Activated T-cell treated with anti-CD3 and anti-CD28 coated beads, Interleukin-2, amount 50 U/mL, for 72 hours (primary cell): Measurements from ENCODE around the gene ARVCF. TPM values are rescaled to one million over a fixed set of nuclear protein-coding genes. Genes with fewer than 3 reads are reported as not detected.

ENCODE experiments used
- ATAC-seq, 2 donors: fragments of 150-1000 bp; cut with Tn5 transposase; replicated peaks in 1 of 2; 2 replicates each; pipeline ENCODE4 v1.10.0; 2021; ENCODE audit warnings: moderate library complexity in 2 of 2, mild to moderate bottlenecking in 1 of 2
- DNase-seq, 2 donors: peaks; one replicate each; pipeline ENCODE4 v3.0.0; 2021 to 2022; ENCODE audit warnings: mixed read lengths in 1 of 2
- H3K27ac Mint-ChIP-seq: one replicate; pipeline ENCODE4 v1.8.0; 2022; ENCODE audit warnings: mild to moderate bottlenecking, moderate library complexity, mixed read lengths
- H3K27me3 Mint-ChIP-seq: one replicate; pipeline ENCODE4 v1.8.0; 2022; ENCODE audit warnings: low read depth, mixed read lengths
- H3K36me3 Mint-ChIP-seq, 2 donors: one replicate each; pipeline ENCODE4 v1.8.0; 2022; ENCODE audit warnings: mixed read lengths in 2 of 2, mild to moderate bottlenecking in 1 of 2; ENCODE audit not compliant: insufficient read depth in 2 of 2
- H3K4me1 Mint-ChIP-seq: one replicate; pipeline ENCODE4 v1.8.0; 2022; ENCODE audit warnings: low read depth, mixed read lengths
- H3K4me3 Mint-ChIP-seq, 2 donors: one replicate each; pipeline ENCODE4 v1.8.0; 2022; ENCODE audit warnings: mild to moderate bottlenecking in 2 of 2, mixed read lengths in 2 of 2, moderate library complexity in 2 of 2
- H3K9me3 Mint-ChIP-seq, 2 donors: one replicate each; pipeline ENCODE4 v1.8.0; 2022; ENCODE audit warnings: mixed read lengths in 2 of 2
- total RNA-seq, 2 donors: library from RNA; stranded (reverse); gene quantifications; one replicate each; pipeline ENCODE4 v1.2.3, GENCODE V29; 2022

Gene ARVCF, protein sequence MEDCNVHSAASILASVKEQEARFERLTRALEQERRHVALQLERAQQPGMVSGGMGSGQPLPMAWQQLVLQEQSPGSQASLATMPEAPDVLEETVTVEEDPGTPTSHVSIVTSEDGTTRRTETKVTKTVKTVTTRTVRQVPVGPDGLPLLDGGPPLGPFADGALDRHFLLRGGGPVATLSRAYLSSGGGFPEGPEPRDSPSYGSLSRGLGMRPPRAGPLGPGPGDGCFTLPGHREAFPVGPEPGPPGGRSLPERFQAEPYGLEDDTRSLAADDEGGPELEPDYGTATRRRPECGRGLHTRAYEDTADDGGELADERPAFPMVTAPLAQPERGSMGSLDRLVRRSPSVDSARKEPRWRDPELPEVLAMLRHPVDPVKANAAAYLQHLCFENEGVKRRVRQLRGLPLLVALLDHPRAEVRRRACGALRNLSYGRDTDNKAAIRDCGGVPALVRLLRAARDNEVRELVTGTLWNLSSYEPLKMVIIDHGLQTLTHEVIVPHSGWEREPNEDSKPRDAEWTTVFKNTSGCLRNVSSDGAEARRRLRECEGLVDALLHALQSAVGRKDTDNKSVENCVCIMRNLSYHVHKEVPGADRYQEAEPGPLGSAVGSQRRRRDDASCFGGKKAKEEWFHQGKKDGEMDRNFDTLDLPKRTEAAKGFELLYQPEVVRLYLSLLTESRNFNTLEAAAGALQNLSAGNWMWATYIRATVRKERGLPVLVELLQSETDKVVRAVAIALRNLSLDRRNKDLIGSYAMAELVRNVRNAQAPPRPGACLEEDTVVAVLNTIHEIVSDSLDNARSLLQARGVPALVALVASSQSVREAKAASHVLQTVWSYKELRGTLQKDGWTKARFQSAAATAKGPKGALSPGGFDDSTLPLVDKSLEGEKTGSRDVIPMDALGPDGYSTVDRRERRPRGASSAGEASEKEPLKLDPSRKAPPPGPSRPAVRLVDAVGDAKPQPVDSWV
- total RNA-seq: 1 to 10 TPM; 1.7 to 5.5 TPM

DNA sequence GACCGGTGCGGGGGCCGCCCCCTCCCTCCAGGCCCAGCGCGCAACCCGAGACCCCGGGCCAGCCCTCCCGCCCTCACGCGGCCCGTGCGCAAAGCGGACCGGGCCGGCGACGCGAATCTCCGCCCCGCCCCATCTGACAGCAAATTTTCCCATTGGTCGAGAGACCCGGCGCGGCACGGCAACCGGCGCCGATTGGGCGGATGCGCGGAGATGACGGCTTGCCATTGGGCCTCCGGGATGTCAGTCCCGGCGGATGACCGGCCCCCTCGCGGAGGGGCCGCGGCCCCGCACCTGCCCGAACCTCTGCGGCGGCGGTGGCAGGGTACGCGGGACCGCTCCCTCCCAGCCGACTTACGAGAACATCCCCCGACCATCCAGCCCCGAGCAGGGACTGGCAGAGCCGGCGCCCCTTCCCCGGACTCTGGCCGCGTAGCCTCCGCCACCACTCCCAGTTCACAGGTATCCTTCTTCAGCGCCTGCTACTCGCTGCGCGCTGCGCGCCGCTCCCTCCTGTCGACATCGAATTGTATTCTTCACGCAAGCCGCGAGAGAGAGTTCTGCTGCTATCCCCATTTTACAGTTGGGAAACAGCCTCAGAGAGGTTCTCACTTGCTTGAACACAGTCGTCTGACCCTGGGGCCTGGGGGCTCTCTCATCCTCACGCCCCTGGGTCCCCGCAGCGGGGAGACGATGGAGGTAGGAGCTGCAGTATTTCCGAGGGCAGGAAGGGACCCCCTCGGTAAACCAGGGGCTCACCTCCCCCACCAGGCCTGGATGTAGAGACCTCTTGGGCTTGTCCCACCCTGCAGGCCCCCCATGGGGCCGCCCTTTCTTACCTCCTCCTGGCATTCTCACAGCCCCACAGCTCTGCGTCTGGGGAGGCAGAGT, at the start of gene ARVCF:
ARVCF (minus strand) TSS at position 90 of the 888 bp plus-strand sequence. CDS start 26,029 bp downstream, outside the sequence.
- no peaks in the 10 kb centered on the region for H3K9me3 Mint-ChIP-seq
- peak; percentile 66 to 67 for ATAC-seq
- peaks cover 20% of the 10 kb centered on the region for H3K4me1 Mint-ChIP-seq
- H3K27me3 Mint-ChIP-seq: peaks cover 25% of the 10 kb centered on the region
- no peaks in the 10 kb centered on the region for H3K36me3 Mint-ChIP-seq
- DNase-seq: peak; percentile 94 to 95
- no peak within 1 kb of the TSS for H3K27ac Mint-ChIP-seq
- peak within 1 kb of the TSS; percentile 86 to 90 for H3K4me3 Mint-ChIP-seq

DNA sequence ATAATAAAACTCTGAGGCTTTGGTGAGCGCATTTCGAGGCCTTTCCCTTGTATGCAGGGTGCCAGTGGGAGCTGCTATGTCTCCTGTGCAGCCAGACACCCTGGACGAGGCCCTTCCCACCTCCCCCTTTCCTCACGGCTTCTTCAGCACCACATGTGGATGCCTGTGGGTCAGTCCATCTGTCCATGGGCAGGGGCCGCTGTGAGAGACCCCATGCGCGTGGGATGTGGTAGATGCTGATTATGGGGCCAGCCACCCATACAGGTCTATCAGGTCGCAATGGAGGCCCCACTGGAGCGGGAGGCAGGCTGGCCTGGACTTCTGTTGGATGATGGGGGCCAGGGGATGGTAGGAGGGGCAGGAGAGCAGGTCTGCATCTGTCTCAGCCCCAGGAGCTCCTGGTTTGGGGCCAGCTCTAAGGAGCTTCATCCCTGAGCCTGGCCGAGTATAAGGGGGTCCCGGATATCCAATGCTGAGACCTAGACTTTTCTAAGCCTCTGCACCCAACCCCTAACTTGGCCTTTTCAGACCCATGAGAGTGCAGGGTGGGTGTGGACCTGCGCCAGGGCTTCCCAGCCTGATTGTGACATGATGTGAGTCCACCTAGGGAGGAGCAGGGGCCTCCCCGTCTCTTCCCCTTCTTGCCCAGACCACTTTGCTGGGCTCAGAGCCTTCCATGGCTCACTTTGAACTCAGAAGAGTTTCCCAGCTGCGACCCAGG, 49.4 kb upstream of the ARVCF start:
- Mint-ChIP-seq H3K27ac (no peak overlapping the region), H3K4me1 (no peaks in the 10 kb centered on the region), H3K4me3 (no peak overlapping the region), H3K9me3 (no peaks in the 10 kb centered on the region), H3K36me3 (no peaks in the 10 kb centered on the region), H3K27me3 (no peaks in the 10 kb centered on the region)
- DNase-seq: no peak
- ATAC-seq: no peak

DNA sequence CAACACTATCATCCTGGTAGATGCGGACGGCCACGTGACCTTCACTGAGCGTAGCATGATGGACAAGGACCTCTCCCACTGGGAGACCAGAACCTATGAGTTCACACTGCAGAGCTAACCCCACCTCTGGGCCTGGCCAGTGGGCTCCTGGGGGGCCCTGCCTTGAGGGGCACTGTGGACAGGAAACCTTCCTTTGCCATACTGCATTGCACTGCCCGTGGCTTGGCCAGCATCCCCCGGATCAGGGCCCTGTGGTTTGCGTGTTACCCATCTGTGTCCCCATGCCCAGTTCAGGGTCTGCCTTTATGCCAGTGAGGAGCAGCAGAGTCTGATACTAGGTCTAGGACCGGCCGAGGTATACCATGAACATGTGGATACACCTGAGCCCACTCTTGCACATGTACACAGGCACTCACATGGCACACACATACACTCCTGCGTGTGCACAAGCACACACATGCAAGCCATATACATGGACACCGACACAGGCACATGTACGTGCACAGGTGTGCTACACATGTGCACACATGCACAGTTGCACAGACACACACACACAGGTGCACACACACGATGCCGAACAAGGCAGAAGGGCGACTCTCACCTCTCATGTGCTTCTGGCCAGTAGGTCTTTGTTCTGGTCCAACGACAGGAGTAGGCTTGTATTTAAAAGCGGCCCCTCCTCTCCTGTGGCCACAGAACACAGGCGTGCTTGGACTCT, 48.1 kb upstream of the ARVCF start:
- no peaks in the 10 kb centered on the region for H3K27me3 Mint-ChIP-seq
- DNase-seq: no peak
- no peak for ATAC-seq
- H3K36me3 Mint-ChIP-seq: no peaks in the 10 kb centered on the region
- H3K4me1 Mint-ChIP-seq: no peaks in the 10 kb centered on the region
- H3K27ac Mint-ChIP-seq: no peak overlapping the region
- H3K4me3 Mint-ChIP-seq: no peak overlapping the region
- H3K9me3 Mint-ChIP-seq: no peaks in the 10 kb centered on the region

DNA sequence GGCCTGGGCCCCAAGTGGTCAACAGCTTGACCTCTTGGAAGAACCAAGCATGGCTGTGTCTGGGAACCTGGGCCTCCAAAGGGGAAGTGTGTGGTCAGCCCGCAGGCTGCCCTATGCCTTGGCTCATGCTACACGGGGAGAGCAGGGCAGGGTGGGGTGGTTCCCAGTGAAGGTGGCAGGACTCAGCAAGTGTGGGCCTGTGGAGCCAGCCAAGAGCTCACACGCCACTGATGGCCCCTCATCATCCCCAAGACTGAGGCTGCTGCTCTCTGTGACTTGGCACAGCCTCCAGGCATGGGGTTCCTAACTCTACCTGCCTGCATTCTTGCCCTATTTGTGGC, 47.5 kb upstream of the ARVCF start:
- no peaks in the 10 kb centered on the region for H3K36me3 Mint-ChIP-seq
- no peak for DNase-seq
- H3K27ac Mint-ChIP-seq: no peak overlapping the region
- no peaks in the 10 kb centered on the region for H3K9me3 Mint-ChIP-seq
- no peaks in the 10 kb centered on the region for H3K4me1 Mint-ChIP-seq
- no peak overlapping the region for H3K4me3 Mint-ChIP-seq
- ATAC-seq: no peak
- no peaks in the 10 kb centered on the region for H3K27me3 Mint-ChIP-seq

DNA sequence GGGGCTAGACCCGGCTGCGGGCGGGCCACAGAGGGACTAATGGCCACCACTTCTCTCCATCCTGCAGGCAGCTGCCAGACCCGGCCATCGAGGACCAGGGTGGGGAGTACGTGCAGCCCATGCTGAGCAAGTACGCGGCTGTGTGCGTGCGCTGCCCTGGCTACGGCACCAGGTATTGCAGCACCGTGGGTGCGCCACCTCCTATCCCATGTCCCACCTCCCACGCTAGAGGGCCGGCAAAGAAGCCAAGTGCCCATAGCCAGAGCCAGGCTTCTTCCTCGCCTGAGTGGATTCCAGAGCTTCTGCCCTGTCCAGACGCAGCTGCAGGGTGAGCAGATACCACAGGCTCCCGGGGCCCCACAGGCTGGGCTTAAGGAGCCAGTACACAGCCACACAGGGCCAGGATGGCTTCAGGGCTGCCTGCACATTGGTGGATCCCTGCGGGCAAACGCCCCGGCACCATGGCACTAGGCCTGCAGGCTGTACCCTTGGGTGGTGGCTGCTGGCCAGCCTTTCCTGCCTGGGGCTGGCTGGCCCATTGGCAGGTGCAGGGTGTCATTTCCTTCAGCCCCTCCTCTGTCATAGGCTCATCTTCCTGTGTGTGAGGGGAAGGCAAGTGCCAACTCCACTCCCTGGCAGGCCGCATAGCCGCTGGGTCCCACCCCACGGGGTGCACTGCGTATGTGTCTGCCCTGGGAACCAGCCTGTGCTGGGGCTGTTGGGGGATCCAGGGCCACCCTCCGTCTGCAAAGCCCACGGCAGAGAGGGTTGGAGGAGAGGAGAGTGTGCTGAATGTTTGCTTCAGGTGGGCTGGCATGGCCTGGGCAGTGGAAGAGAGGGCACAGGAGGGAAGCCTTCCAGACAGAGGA, 46.9 kb upstream of the ARVCF start:
- Mint-ChIP-seq H3K27me3 (no peaks in the 10 kb centered on the region), H3K27ac (no peak overlapping the region), H3K36me3 (no peaks in the 10 kb centered on the region), H3K4me3 (no peak overlapping the region), H3K4me1 (no peaks in the 10 kb centered on the region), H3K9me3 (no peaks in the 10 kb centered on the region)
- no peak for ATAC-seq
- DNase-seq: no peak

DNA sequence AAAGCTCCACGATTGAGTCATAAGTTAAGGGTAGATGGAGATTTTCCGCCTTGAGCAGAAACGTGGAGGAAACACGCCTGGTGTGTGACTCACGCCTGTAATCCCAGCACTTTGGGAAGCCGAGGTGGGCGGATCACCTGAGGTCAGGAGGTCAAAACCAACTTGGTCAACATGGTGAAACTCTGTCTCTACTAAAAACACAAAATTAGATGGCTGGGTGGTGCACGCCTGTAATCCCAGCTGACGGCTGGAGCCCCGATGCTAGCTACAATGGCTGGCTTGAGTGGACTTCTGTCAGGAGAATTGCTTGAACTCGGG, 46.1 kb upstream of the ARVCF start:
- no peak overlapping the region for H3K27ac Mint-ChIP-seq
- no peaks in the 10 kb centered on the region for H3K4me1 Mint-ChIP-seq
- ATAC-seq (no peak), DNase-seq (no peak)
- H3K36me3 Mint-ChIP-seq: no peaks in the 10 kb centered on the region
- H3K4me3 Mint-ChIP-seq: no peak overlapping the region
- H3K9me3 Mint-ChIP-seq: no peaks in the 10 kb centered on the region
- H3K27me3 Mint-ChIP-seq: no peaks in the 10 kb centered on the region

DNA sequence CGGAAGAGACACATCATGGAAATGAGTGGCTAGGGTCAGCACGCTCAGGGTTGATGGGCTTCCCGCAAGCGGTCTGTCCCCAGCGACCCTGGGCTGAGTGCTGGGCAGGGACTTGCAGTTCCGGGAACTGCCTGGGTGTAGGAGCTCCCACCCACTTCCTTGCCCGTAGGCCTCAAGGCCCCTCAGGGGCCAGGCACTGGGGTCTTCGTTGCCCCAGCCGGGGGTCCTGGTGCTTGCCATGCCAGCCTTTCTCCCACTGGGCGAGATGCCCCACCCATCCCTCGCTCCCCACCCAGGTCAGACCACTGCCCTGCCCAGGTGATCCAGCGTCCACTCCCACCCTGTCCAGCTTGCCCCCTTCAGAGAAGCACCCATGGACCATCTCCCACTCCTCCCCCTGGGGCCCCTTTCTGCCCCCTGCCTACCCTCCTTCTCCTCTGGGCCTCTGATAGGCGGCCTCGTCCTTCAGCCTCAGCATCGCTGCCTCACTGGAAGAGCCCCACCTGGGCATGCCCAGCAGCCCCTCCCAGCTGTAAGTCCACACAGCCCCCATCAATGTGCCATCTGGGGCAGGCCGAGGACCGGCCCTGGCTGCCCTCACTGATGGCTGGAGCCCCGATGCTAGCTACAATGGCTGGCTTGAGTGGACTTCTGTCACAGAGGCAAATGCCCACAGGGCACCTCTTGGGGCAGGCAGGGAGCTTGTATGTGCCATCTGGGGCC, 45.6 kb upstream of the ARVCF start:
- H3K9me3 Mint-ChIP-seq: no peaks in the 10 kb centered on the region
- ATAC-seq (no peak), DNase-seq (no peak)
- no peaks in the 10 kb centered on the region for H3K4me1 Mint-ChIP-seq
- no peaks in the 10 kb centered on the region for H3K27me3 Mint-ChIP-seq
- no peak overlapping the region for H3K27ac Mint-ChIP-seq
- no peaks in the 10 kb centered on the region for H3K36me3 Mint-ChIP-seq
- H3K4me3 Mint-ChIP-seq: no peak overlapping the region

DNA sequence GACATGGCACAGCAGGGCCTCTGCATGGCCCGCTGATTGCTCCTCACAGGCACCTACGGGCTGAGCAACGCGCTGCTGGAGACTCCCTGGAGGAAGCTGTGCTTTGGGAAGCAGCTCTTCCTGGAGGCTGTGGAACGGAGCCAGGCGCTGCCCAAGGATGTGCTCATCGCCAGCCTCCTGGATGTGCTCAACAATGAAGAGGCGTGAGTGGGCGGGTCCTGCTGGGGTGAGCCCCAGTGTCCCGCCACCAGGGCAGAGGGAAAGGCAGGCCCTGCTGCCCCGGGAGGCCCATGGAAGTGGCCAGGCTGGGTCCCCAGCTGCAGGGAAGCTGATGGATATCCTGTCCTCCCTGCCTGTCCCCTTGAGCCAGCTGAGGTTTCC, 44.8 kb upstream of the ARVCF start:
- no peaks in the 10 kb centered on the region for H3K4me1 Mint-ChIP-seq
- H3K27me3 Mint-ChIP-seq: no peaks in the 10 kb centered on the region
- ATAC-seq: no peak

DNA sequence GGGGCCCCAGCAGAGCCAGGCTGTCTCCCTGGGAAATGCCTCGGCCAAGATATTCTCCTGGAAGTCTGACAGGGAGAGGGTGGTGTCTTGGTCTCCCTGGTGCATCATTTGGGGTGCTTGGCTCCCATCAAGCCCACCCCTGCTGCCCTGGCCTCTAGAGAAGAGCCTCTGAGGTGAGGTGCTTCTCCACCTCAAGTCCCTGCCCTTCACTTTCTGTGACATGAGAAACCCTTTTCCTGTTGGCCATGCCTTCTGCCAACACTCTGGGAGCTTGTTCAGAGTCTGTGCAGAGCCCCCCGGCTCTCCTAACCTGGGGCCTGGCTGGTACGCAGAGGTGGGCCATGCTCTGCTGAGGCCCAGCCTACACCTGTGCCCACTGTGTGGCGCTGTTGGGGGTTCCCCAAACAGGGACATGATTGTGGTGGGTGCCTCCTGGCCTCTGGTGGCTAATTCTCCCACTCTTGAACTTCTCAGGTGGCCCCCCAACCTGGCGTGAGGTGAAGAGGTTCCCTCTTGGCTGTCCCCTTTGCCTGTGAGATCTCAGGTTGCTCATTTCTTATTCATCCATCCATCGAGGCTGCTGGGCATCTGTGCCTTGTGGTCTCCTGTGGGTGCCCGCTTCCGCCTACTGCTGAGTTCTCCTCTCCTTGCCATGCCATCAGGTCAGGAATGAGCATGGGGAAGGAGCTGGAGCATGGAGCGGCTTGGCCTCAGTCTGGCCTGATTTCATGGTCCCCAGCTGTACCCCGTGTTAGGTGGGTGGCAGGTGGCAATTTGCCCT, 44.3 kb upstream of the ARVCF start:
- H3K4me1 Mint-ChIP-seq: no peaks in the 10 kb centered on the region
- H3K27ac Mint-ChIP-seq: no peak overlapping the region
- no peaks in the 10 kb centered on the region for H3K27me3 Mint-ChIP-seq
- ATAC-seq (no peak), DNase-seq (no peak)
- no peak overlapping the region for H3K4me3 Mint-ChIP-seq
- no peaks in the 10 kb centered on the region for H3K9me3 Mint-ChIP-seq
- no peaks in the 10 kb centered on the region for H3K36me3 Mint-ChIP-seq

More for the DNA sequence above, 44.8 kb upstream of the ARVCF start:
- Mint-ChIP-seq H3K4me3 (no peak overlapping the region), H3K27ac (no peak overlapping the region), H3K9me3 (no peaks in the 10 kb centered on the region), H3K36me3 (no peaks in the 10 kb centered on the region)
- no peak for DNase-seq

DNA sequence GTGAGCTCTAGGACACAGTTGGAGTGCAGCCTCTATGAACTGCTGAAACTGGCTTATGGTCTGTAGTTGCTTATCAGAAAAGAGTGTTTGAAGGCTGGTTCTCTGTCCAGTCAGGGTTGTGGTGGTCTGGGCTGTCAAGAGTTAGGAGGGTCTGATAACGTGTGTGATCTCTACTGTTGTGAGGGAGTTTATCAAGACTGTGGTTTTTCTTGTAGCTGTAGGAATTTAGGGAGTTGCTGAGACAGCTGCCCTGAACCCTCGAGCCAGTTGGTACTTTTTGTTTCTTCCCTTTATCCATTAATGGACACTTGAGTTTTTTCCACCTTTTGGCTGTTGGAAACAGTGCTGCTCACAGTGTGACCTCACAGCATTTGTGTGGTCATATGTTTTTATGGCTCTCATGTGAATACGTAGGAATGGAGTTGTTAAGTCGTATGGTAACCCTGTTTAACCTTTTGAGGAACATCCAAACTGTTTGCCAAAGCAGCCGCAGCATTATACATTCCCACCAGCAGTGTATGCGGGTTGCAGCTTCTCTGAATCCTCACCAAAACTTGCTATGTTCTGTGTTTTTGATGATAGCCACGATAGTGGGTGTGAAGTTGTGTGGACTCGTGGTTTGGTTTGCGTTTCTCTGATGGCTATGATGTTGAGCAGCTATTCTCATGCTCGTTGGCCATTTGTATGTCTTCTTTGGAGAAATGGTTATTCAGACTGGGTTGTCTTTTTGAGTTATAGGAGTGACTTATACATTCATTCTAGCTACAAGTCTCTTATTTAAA, 42.6 kb upstream of the ARVCF start:
- Mint-ChIP-seq H3K4me1 (no peaks in the 10 kb centered on the region), H3K27ac (no peak overlapping the region), H3K4me3 (no peak overlapping the region), H3K9me3 (no peaks in the 10 kb centered on the region), H3K36me3 (no peaks in the 10 kb centered on the region), H3K27me3 (no peaks in the 10 kb centered on the region)
- ATAC-seq (no peak), DNase-seq (no peak)
